H1 (cell line): ENCODE results near the gene ZMYM4. TPM values are rescaled to one million over a fixed set of nuclear protein-coding genes. Genes with fewer than 3 reads are reported as not detected.

Source experiments
- CTCF ChIA-PET: fragments of 300-600 bp; sonication (Branson Sonifier 250); formaldehyde crosslinking; loops from one replicate; lab custom pipeline; 2021; ENCODE audit not compliant: partially characterized antibody; lab: Charles Lee
- POLR2A ChIA-PET: fragments of 300-600 bp; sonication (Branson Sonifier 250); formaldehyde crosslinking; loops from one replicate; lab custom pipeline; 2021; ENCODE audit warnings: inconsistent platforms; ENCODE audit not compliant: partially characterized antibody; lab: Charles Lee
- DNase-seq, 2 experiments: peaks; one replicate each; pipeline versions ENCODE4 v3.0.0 to v3.0.0-alpha.2; 2010 to 2022; ENCODE audit warnings: low spot score in 2 of 2, low read depth in 1 of 2, mixed read lengths in 1 of 2
- FAIRE-seq: peaks from 2 replicates; lab custom pipeline; 2011; peaks lifted over from hg19 to GRCh38; lab: Jason Lieb, UNC
- H2AFZ ChIP-seq: 2 replicates; pipeline ENCODE4 v1.8.1; 2012; ENCODE audit warnings: low read length, inconsistent platforms
- H2AK5ac ChIP-seq: 2 replicates; pipeline ENCODE4 v1.6.1; 2013; ENCODE audit warnings: low read depth, low read length
- H2BK120ac ChIP-seq: replicated peaks from 2 replicates; pipeline ENCODE3; 2013; ENCODE audit warnings: low read depth, low read length, inconsistent platforms
- H2BK12ac ChIP-seq: 2 replicates; pipeline ENCODE4 v1.6.1; 2013; ENCODE audit warnings: low read depth, low read length
- H2BK15ac ChIP-seq: 2 replicates; pipeline ENCODE4 v1.6.1; 2013; ENCODE audit warnings: low read length
- H2BK20ac ChIP-seq: 2 replicates; pipeline ENCODE4 v1.6.1; 2013; ENCODE audit warnings: low read length
- H2BK5ac ChIP-seq: 2 replicates; pipeline ENCODE4 v1.6.1; 2013; ENCODE audit warnings: low read depth, low read length
- H3K14ac ChIP-seq: 2 replicates; pipeline ENCODE4 v1.6.1; 2013; ENCODE audit warnings: inconsistent platforms; ENCODE audit not compliant: insufficient read length
- H3K18ac ChIP-seq: 2 replicates; pipeline ENCODE4 v1.6.1; 2013; ENCODE audit warnings: low read length; ENCODE audit errors: extremely low read depth
- H3K23ac ChIP-seq: 2 replicates; pipeline ENCODE4 v1.6.1; 2013; ENCODE audit warnings: inconsistent platforms; ENCODE audit not compliant: insufficient read length
- H3K23me2 ChIP-seq: 2 replicates; pipeline ENCODE4 v1.6.1; 2013; ENCODE audit warnings: low read depth, low read length
- H3K27ac ChIP-seq: 2 replicates; pipeline ENCODE4 v1.6.1; 2011; ENCODE audit warnings: low read depth, low read length, inconsistent platforms
- H3K27me3 ChIP-seq, 4 experiments: replicated peaks in 1 of 4; 1 replicate in 1 of 4; 2 replicates in 3 of 4; pipeline versions ENCODE4 v1.6.1 to v1.8.1; 2011 to 2013; ENCODE audit warnings: low read length in 3 of 4, mild to moderate bottlenecking in 3 of 4, inconsistent platforms in 2 of 4, mixed read lengths in 2 of 4, moderate library complexity in 1 of 4; ENCODE audit not compliant: control insufficient read depth in 3 of 4, insufficient read depth in 3 of 4; ENCODE audit errors: extremely low read depth in 1 of 4
- H3K36me3 ChIP-seq, 4 experiments: 2 replicates each; pipeline versions ENCODE4 v1.6.1 to v1.8.1; 2011 to 2013; ENCODE audit warnings: mild to moderate bottlenecking in 4 of 4, low read length in 3 of 4, moderate library complexity in 2 of 4, control low read depth in 1 of 4, inconsistent platforms in 1 of 4; ENCODE audit not compliant: insufficient read depth in 4 of 4, control insufficient read depth in 2 of 4
- H3K4ac ChIP-seq: replicated peaks from 2 replicates; pipeline ENCODE3; 2013; ENCODE audit warnings: low read length, low read depth, mixed read lengths, inconsistent platforms; ENCODE audit not compliant: insufficient read length
- H3K4me1 ChIP-seq, 4 experiments: replicated peaks in 1 of 4; 1 replicate in 1 of 4; 2 replicates in 3 of 4; pipeline versions ENCODE4 v1.6.1 to v1.8.1; 2011 to 2013; ENCODE audit warnings: low read length in 3 of 4, inconsistent platforms in 2 of 4, mixed read lengths in 1 of 4; ENCODE audit not compliant: insufficient read depth in 4 of 4, control insufficient read depth in 3 of 4
- H3K4me2 ChIP-seq, 2 experiments: 2 replicates each; pipeline versions ENCODE4 v1.6.1 to v1.8.1; 2011 to 2013; ENCODE audit warnings: low read depth in 2 of 2, low read length in 2 of 2, control low read depth in 1 of 2, inconsistent platforms in 1 of 2, mild to moderate bottlenecking in 1 of 2; ENCODE audit not compliant: insufficient read depth in 1 of 2
- H3K4me3 ChIP-seq, 4 experiments: fragments of 200-600, 300-600 bp in 1 of 4; sonication (generic), shearing (Covaris generic), sonication (Bioruptor Twin) in 1 of 4; 2 replicates each; pipeline versions ENCODE4 v1.5.1 to v1.8.1; 2011 to 2016; ENCODE audit warnings: low read length in 4 of 4, low read depth in 3 of 4, control low read depth in 2 of 4, inconsistent platforms in 2 of 4, mild to moderate bottlenecking in 2 of 4, mixed read lengths in 1 of 4, moderate library complexity in 1 of 4; ENCODE audit not compliant: insufficient read depth in 2 of 4; ENCODE audit errors: extremely low read depth in 1 of 4
- H3K56ac ChIP-seq: replicated peaks from 2 replicates; pipeline ENCODE3; 2013; ENCODE audit warnings: low read depth, mild to moderate bottlenecking, mixed read lengths, low read length, inconsistent platforms; ENCODE audit not compliant: insufficient read length
- H3K79me1 ChIP-seq: 2 replicates; pipeline ENCODE4 v1.6.1; 2013; ENCODE audit warnings: low read depth, low read length, control low read depth
- H3K79me2 ChIP-seq, 2 experiments: 2 replicates each; pipeline versions ENCODE4 v1.6.1 to v1.8.1; 2012 to 2013; ENCODE audit warnings: low read length in 2 of 2, mild to moderate bottlenecking in 2 of 2, inconsistent platforms in 1 of 2; ENCODE audit not compliant: insufficient read depth in 2 of 2, control insufficient read depth in 1 of 2
- H3K9ac ChIP-seq, 4 experiments: replicated peaks in 1 of 4; 1 replicate in 1 of 4; 2 replicates in 3 of 4; pipeline versions ENCODE4 v1.6.1 to v1.8.1; 2011 to 2013; ENCODE audit warnings: low read depth in 3 of 4, low read length in 3 of 4, control low read depth in 2 of 4, mild to moderate bottlenecking in 2 of 4, moderate library complexity in 2 of 4, inconsistent platforms in 1 of 4; ENCODE audit errors: extremely low read depth in 1 of 4
- H3K9me3 ChIP-seq, 2 experiments: 2 replicates each; pipeline versions ENCODE4 v1.6.1 to v1.8.1; 2012 to 2013; ENCODE audit warnings: mild to moderate bottlenecking in 2 of 2, moderate library complexity in 2 of 2, control low read depth in 1 of 2, inconsistent platforms in 1 of 2, low read depth in 1 of 2, low read length in 1 of 2, mixed read lengths in 1 of 2; ENCODE audit not compliant: insufficient read depth in 2 of 2
- H4K20me1 ChIP-seq, 2 experiments: replicated peaks in 1 of 2; 2 replicates each; pipeline versions ENCODE3 to v1.8.1; 2011 to 2013; ENCODE audit warnings: inconsistent platforms in 2 of 2, low read length in 2 of 2, mild to moderate bottlenecking in 1 of 2; ENCODE audit not compliant: insufficient read depth in 2 of 2, control insufficient read depth in 1 of 2
- H4K5ac ChIP-seq: 2 replicates; pipeline ENCODE4 v1.6.1; 2013; ENCODE audit warnings: low read length, low read depth, mixed read lengths, inconsistent platforms; ENCODE audit not compliant: insufficient read length
- H4K8ac ChIP-seq: 2 replicates; pipeline ENCODE4 v1.8.0; 2013; ENCODE audit warnings: mild to moderate bottlenecking, moderate library complexity, low read length, inconsistent platforms; ENCODE audit not compliant: insufficient read depth; ENCODE audit errors: extremely low read depth
- H4K91ac ChIP-seq: replicated peaks from 2 replicates; pipeline ENCODE3; 2013; ENCODE audit warnings: low read length, mixed read lengths, inconsistent platforms; ENCODE audit not compliant: insufficient read length
- SP4 ChIP-seq: IDR thresholded peaks from 2 replicates; pipeline ENCODE4 v1.6.1; 2012; ENCODE audit warnings: low read length, inconsistent platforms
- WGBS, 2 experiments: shearing (Covaris generic) in 1 of 2; methylation state at CpG; one replicate each; pipeline versions ENCODE4 v1.1.6 to v1.1.7; 2013 to 2015; ENCODE audit warnings: low lambda C conversion rate in 2 of 2, mixed read lengths in 2 of 2, inconsistent platforms in 1 of 2, low coverage in 1 of 2, missing lambda C conversion rate in 1 of 2; ENCODE audit not compliant: insufficient replicate concordance in 2 of 2, insufficient coverage in 1 of 2, insufficient read length in 1 of 2; ENCODE audit errors: extremely low coverage in 1 of 2, missing lambda C conversion rate in 1 of 2; 5-methylcytosine and 5-hydroxymethylcytosine counted together
- polyA plus RNA-seq, 7 experiments: library from polyadenylated mRNA; depleted of rRNA in 3 of 7; stranded (reverse) in 5 of 7; unstranded in 2 of 7; fragments of >200 nt in 5 of 7; fragments of 200-250 nt in 2 of 7; gene quantifications; 1 replicate in 5 of 7; 2 replicates in 1 of 7; 4 replicates in 1 of 7; pipeline versions ENCODE4 v1.2.1 to v1.2.3, GENCODE V29; 2011 to 2013; ENCODE audit warnings: missing spikeins in 2 of 7, mixed read lengths in 2 of 7
- total RNA-seq: library from RNA; stranded (reverse); fragmentation: NEBNext Ultra II Directional; extraction: Animal tissue kit (Norgen Biotek cat#: 25700); gene quantifications from 2 replicates; pipeline ENCODE4 v1.2.1, GENCODE V29; 2021

Gene ZMYM4
- total and polyA plus RNA-seq, 2 of the 8 experiments (the other 6 are each of a cell fraction or from before 2014, with no cell fraction given): 16.7 to 81.3 TPM

- Histone ChIP-seq H3K4me2 (no peak overlapping the region), H2AK5ac (no peak overlapping the region), H4K20me1 (peaks cover 0 to 3% of the 10 kb centered on the region in 2 experiments), H4K8ac (no peak overlapping the region), H3K14ac (no peak overlapping the region), H3K27me3 (no peaks in the 10 kb centered on the region), H3K4me3 (no peak overlapping the region), H4K5ac (no peak overlapping the region), H2BK20ac (no peak overlapping the region), H3K9ac (no peak overlapping the region), H3K9me3 (no peaks in the 10 kb centered on the region), H3K27ac (no peak overlapping the region), H2BK12ac (no peak overlapping the region), H2BK5ac (no peak overlapping the region), H3K36me3 (peaks cover 0 to 6% (median under 1%) of the 10 kb centered on the region in 4 experiments; a peak in 3 of 8 replicates), H3K79me2 (no peaks in the 10 kb centered on the region), H3K4ac (no peak overlapping the region), H3K23ac (no peak overlapping the region), H3K56ac (no peak overlapping the region), H3K79me1 (no peaks in the 10 kb centered on the region), H3K18ac (no peak overlapping the region), H2AFZ (no peak overlapping the region), H3K23me2 (no peaks in the 10 kb centered on the region), H3K4me1 (peaks cover 0 to 4% (median 0%) of the 10 kb centered on the region in 4 experiments; a peak in 1 of 7 replicates), H2BK120ac (no peak overlapping the region), H2BK15ac (no peak overlapping the region)
- DNase-seq (no peak), FAIRE-seq (no peak)
- POLR2A ChIA-PET: interaction anchor here (1.4 kb wide), 2 partner anchors 8 to 15 kb away, joined by 3 to 5 read pairs; no protein-coding TSS in a partner anchor
- CTCF ChIA-PET: interaction anchor here (0.6 to 1.5 kb wide), 3 partner anchors 22 to 269 kb away, joined by 3 to 5 read pairs (median 3); no protein-coding TSS in a partner anchor
- WGBS, 2 experiments: 96% methylated on average over 7 of the region's 7 CpGs; no CpG with 5 or more reads in 1 of the 2 experiments
- TF ChIP-seq SP4: no peak
- TF ChIP-seq, all 59 proteins: peak for 0
- no peak overlapping the region for H4K91ac ChIP-seq
Measured at GRCh38 chr1:35428360-35428759, 159.9 kb downstream of the ZMYM4 start.
